CMK (cell line): ENCODE measurements around the gene CCDC77.
"Not testable (repeated sequence)": the region's sequence is repeated elsewhere in the genome, so short reads cannot be mapped to it uniquely, and the experiment has no call there.

ENCODE experiments used
- DNase-seq: peaks from one replicate; pipeline ENCODE4 v3.0.0-alpha.2; 2010; ENCODE audit warnings: low read depth

CCDC77 gene

DNA sequence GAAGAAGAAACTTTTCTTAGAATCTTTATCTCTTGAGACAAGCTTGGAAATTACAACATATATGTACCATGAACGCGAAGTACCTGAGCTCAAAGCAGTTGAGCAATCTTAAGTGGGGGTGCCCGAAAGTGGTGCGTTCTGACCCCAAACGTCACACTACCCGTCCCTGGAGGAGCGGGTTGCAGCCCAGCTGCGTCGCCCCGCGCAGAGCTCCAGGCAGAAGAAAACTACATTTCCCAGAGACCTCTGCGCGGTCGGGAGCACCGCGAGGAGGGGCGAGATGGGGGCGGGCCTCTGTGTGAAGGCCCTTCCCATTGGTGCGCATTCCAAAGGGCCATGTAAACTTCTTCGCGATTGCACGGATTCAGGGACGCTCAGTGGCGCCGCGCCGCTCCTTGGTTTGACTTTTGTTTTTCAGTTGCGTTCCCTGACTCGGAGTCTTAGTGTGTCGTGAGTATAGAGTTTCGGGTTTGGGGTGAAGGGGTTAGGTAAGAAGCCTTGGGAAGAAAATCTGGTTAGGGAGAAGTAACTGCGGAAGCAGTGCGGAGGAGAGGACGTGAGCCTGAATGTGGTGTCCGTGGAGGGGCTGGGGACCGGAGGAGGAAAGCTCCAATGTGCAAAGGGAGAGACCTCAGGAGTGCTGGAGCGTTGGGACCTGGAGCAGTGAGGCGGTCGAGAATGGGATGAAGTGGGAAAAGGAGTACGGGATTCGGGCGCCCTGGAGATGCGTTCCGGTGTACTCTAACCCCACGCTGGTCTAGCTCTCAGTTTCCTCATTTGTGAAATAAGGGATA lies at the start of gene CCDC77:
CCDC77 (plus strand) TSS at position 410 of the 794 bp plus-strand sequence. CDS start 7,740 bp downstream, outside the sequence.
- DNase-seq: peak; percentile 62

DNA sequence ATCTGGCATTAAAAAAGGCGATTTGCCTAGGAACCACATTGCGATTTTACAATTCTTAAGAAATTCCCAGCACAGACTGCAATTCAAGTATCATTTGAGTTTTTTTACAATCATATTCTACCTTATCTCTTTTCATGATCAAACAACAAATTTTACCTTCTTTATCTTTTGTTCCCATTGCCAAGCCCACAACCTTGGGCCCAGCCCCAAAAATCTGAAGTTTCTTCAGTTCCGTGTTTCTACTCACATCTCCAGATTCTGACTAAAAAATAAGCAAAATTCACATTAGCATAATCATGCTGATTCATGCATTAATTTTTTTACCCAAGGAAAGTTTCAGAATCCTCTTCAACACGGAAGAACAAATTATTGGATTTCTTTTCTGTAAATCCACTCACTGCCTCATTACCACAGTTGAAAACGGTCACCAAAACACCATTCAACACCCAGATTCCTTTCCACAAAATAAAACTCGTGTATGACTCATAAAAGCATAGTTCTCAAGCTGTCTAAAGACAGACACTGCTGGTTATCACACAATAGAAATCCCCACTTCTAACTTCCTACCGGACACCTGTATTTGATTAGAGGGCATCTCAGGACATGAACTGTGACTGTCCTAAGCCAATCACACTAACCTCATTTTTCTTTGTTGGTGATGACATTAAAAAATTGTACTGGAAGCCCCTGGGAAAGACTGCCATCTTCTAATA lies 45.0 kb upstream of the CCDC77 start:
- DNase-seq: no peak

DNA sequence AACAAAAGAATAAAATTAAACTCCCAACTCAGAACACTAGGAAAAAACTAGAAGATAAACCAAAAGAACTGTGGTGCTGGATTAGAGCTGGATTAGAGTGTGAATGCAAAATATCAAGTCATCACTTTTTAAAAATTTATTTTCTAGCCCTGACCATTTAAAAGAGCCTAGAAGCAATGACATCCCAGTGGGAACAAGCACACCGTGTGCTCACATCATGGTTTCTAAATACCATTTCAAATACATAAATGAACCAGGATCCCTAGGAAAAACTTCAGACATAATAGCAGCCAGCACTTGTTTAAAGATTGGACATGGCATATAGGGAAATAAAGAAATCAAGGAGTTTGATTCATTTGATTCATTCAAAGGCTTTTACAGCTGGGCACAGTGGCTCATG lies 42.4 kb upstream of the CCDC77 start:
- DNase-seq: no peak

DNA sequence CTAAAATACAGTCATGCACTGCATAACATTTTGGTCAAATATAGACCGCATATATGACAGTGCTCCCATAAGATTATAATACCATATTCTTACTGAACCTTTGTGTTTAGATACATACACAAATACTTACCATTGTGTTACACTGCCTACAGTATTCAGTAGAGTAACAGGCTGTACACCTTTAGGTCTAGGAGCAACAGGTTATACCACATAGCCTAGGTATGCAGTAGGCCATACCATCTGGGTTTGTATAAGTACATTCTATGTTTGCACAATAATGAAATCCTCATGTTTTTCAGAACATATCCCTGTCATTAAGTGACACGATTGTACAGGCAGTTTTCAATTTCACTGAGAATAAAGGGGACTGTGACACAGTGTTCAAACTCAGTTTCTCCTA lies 34.6 kb upstream of the CCDC77 start:
- DNase-seq: no peak

DNA sequence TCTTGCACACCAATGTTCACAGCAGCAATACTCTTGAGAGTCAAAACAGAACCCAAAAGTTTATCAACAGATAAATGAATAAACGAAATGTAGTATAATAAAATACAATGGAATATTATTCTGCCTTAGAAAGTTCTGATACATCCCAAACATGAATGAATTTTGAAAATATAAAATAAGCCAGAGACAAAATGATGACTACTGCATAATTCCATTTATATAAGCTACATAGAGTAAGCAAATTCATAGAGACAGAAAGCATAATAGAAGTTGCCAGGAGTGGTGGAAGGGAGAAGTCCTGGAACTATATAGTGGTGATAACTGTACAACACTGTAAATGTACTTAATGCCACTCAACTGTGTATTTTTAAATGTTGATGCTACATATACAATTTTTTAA lies 33.5 kb upstream of the CCDC77 start:
- DNase-seq: no peak

DNA sequence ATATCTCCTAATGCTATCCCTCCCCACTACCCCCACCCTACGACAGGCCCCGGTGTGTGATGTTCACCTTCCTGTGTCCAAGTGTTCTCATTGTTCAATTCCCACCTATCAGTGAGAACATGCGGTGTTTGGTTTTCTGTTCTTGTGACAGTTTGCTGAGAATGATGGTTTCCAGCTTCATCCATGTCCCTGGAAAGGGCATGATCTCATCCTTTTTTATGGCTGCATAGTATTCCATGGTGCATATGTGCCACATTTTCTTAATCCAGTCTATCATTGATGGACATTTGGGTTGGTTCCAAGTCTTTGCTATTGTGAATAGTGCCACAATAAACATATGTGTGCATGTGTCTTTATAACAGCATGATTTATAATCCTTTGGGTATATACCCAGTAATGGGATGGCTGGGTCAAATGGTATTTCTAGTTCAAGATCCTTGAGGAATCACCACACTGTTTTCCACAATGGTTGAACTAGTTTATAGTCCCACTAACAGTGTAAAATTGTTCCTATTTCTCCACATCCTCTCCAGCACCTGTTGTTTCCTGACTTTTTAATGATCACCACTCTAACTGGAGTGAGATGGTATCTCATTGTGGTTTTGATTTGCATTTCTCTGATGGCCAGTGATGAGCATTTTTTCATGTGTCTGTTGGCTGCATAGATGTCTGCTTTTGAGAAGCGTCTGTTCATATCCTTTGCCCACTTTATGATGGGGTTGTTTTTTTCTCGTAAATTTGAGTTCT lies 30.5 kb upstream of the CCDC77 start:
- DNase-seq: not testable (repeated sequence)

DNA sequence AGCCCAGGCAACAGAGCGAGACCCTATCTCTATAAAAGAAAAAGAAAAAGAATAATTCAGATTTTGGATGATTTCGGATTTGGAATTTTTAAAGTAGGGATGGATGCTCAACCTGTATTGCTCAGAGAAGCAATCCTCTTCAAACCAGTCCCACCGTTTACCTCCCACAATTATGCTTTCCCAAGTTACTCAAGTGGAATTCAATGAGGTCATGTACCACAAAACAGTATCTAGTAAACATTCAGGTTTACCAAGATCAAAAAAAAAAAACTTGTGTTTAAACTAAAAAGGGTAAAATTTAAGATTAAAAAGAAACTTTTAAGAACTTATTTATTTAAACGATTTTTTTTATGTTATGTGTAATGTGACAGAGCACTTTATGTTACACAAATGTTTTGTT lies 14.8 kb upstream of the CCDC77 start:
- no peak for DNase-seq

DNA sequence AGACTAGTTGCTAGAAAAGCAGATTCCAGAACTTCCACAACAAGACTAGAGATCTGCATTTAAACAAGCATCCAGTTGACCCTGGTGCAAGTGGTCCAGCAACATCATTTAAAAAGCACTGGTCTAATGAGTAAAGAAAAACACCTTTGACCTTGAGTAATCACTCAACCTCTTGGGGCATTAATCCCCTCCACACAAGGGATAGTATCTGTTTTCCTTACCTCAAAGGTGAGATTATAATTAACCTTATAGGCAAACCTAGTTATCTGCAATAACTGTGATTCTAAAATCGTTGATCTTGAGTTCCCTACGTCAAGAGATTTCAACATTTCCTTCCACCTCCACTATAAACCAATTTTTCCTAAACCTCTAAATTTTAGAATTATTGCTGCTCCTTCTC lies 13.4 kb upstream of the CCDC77 start:
- DNase-seq: no peak

DNA sequence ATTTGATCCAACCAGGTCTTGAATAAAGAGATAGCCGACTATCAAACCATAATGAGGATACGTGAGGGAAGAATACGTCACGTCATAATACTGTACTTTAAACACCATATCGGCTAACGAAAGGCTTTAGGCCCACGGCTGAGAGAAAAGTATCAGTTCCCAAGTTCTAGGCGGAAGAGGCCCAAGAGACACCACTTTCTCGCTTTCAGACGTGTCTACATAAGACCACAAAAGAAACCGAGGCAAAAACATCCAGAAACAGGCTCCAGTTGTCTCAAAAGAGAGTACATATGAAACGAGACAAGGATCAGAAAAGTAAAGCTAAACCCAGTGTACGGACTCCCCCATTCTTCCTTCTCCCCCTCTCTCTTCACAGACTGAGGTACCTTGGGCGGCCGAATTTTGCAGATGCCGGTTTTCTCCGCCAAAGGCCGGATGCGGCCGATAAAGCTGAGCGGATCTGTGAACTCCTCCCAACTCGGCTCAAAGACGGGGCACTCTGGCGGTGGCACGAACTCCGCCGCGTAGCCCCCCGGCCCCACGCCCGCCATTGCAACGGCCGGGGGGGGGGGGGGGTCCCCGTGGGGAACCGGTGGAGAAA lies 12.8 kb upstream of the CCDC77 start:
- DNase-seq: no peak

DNA sequence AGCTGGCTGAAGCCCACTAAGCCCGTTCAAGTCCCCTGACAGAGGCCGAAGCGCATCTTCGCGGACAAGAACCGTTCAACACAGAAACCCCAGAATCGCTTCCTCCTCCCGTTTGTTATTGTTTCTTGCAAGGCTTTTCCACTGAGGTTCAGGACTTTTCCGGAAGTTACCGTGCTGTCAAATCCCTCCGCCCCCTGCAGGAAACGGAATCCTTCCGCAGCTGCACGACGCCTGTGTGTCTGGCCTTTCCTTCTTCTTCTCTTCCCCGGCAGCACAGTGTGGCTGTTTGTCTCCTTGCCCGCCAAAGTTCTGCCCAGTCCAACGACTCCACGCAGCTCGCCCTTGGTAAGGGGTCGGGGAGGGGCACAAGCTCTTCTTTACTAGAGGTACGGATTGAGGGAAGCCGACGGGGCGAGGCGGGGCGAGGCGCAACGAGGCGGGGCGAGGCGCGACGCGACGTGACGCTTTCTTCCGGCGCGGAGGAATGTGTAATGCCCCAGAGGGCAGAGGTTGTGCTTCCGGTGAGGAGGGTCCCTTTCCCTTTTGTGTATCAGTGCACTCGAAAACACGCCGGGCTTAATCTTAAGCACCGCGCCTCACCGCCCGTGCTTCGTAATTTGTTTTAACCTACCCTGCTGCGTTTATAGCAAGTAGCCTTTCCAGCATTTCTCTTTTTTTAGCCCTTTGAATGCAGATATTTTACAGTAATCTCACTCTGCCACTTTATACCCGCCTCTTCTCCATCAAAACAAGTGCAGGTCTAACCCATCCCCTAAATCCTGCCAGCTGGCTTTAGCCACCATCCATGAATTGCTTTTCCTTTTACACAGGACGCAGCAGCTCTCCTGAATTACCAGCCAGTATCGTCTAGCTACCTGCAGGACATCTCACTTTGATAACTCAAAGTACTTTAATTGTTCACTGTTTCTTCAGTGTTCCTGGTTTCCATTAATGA lies 12.0 kb upstream of the CCDC77 start, which contains the start of gene KDM5A:
KDM5A (minus strand) TSS at position 179 of the 955 bp plus-strand sequence. CDS start 229 bp downstream, outside the sequence.
- peak; percentile 63 for DNase-seq

DNA sequence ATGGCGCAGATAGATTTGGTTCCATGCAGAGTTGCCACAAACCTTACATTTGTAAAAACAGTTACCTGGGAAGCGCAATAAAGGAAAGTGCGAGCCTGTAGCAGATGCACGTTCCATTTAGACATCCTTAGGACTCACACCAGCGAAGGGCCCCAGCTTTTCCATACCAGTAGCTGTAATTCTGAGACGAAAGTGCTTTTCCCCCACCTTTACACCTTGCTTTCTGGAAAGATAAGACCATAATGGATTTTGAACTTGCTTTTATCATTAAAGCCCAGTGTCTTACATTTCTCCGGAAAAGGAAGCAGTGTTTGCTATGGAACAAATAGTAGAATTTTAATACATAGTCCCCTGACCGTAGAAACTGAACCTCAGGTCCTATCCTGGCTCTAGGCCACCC lies 616 bp upstream of the CCDC77 start:
- no peak for DNase-seq

DNA sequence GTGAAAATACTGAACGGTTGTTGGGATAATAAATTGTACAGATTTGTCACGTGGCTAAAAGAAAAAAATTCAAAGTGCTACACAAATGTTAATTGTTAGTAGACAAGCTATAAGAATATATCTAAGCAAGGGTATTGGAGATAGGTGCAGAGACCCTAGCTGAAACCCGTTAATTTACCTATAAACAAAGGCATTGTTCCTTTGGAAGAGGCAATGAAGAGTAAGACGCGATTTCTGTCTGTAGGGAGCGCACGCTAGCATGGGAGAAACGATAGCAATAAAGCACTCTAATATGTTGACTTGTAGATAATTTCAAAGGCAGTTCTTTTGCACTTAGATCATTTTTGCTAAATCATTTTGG lies 565 bp downstream of the CCDC77 start:
- no peak for DNase-seq

DNA sequence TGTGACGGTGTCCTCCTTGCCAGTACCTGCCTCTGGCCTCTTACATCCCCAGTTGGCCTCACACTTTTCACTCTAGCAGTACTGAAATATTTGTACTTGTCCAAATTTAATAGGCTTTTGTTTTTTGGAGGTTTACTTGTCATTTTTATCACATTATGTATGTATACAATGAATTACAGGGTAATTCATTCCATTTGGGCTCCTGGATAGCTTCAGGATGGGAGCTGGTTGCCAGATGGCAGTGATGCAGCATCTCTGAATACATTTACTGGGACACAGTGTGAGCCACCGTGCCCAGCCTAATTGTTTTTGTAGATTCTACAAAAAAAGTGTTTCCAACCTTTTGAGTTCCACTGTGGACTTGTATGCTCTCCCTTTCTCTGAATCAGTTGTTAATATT lies 13.4 kb downstream of the CCDC77 start:
- no peak for DNase-seq

DNA sequence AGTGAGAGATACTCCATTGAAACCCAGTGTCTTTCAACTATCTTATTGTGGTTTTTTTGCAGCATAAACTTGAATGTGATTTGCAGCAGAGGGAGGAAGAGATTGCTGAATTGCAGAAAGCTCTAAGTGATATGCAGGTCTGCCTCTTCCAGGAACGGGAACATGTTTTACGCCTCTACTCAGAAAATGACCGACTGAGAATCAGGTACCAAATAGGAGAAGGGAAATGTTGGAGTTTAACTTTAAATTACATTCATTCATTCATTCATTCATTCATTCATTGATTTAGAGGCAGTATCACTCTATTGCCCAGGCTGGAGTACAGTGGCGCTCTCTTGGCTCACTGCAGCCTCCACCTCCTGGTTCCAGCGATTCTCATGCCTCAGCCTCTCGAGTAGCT lies 17.0 kb downstream of the CCDC77 start:
- DNase-seq: no peak

DNA sequence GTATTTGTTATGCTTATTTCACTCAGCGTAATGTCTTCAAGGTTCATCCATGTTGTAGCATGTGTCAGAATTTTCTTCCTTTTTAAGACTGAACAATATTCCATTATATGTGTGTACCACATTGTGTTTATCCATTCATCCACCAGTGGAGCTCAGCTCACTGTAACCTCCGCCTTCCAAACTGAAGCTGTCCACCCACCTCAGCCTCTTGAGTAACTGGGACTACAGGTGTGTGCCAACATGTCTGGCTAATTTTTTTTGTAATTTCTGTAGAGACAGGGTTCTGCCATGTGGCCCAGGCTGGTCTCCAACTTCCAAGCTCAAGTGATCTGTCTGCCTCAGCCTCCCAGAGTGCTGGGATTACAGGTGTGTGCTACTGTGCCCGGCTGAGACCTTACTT lies 21.1 kb downstream of the CCDC77 start:
- no peak for DNase-seq

DNA sequence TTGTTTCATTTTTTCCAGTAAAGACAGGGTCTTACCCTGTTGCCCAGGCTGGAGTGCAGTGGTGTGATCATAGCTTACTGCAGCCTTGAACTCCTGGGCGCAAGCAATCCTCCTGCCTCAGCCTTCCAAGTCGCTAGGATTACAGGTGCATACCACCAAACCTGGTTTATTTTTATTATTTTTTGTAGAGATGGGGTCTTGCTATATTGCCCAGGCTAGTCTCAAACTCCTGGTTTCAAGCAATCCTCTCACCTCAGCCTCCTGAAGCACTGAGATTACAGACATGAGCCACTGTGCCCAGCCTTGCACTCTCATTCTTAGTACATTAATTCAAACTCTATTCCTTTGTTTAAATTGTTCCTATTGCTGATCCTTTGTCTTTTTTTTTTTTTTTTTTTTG lies 34.3 kb downstream of the CCDC77 start:
- DNase-seq: not testable (repeated sequence)

DNA sequence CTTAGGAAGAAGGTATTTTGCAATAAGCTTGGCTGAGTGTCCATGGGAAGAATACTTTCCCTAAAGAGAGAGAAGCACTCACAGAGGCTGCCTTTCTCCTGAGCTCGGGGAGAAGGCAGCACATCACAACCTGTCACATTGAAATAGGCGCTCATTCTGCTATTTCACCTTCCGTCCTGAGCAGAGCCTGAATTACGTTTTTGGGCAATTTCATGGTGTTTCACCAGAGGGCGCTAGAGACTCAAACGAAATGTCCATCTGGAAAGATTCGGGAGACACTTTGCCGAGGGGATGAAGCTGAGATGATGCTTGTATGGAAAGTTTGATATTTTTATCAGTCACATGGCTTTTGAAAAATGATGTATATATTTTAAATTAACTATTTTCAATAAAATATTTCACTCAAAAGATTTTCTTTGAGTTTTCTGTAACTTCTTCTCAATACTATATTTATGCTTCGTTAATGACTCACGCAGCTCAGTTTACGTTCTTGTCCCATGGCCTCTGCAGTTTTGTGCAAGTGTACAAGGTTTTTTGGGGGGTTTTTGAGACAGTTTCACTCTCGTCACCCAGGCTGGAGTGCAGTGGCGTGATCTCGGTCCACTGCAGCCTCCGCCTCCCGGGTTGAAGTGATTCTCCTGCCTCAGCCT lies 40.9 kb downstream of the CCDC77 start:
- no peak for DNase-seq

DNA sequence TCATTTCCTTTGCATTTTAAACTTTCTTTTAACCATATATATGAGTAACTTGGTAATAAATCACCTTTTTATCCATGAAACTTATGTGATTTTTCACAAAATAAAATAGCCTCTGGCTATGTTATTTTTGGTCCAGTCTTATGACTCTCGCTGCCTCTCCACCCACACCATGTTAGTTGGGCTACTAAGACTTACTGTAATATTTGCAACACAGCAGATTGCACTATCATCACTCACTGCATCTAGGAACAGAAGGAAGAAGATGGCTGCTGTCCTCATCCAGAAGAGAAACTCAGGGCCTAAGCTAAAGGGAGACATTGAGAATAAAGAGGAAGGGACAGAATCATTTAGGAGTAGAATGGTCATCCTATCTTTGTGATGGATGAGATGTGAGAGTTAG lies 45.7 kb downstream of the CCDC77 start:
- DNase-seq: no peak

DNA sequence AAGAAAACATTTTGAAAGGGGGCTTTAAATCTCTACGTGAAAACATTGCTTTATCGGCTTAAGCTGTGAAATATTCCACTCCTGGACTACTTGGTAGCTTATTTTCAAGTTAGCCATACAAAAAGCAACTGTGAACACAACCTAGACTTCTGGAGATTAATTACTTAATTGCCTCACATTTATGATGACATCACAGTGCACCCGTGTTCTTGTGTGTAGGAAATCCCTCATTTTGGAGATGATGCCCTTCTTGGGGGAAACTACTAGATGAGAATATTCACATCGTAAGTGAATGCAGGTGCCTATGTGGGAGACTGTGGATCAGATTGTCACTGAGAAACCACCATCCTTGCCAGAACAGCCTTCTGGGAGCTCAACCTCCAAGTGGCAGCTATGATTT lies 47.8 kb downstream of the CCDC77 start:
- DNase-seq: no peak

DNA sequence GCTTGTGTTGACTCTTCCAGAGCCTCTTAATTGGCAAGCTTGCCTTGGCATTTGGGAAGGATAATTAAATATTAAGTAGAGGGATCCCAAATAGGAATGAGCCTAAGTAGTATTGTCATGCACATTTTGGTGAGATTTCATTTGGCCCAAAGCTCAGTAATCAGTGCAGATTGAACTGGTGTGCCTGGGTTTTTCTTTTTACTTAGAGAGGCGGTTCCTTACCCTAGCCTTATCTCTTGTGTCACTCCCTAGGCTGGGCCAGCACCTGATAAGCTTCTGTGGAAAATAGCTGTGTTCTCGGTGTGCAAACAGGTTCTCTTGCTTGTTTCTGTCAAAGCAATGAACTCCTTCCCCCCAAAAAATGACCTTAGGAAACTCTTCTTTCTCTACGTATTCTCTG lies 49.0 kb downstream of the CCDC77 start:
- DNase-seq: no peak
